ENCODE data around the gene TPRX1. TPM values are rescaled to one million over a fixed set of nuclear protein-coding genes. Genes with fewer than 3 reads are reported as not detected.
"Not testable (repeated sequence)": the region's sequence is repeated elsewhere in the genome, so short reads cannot be mapped to it uniquely, and the experiment has no call there.

TPRX1 gene
- total RNA-seq = not detected

DNA sequence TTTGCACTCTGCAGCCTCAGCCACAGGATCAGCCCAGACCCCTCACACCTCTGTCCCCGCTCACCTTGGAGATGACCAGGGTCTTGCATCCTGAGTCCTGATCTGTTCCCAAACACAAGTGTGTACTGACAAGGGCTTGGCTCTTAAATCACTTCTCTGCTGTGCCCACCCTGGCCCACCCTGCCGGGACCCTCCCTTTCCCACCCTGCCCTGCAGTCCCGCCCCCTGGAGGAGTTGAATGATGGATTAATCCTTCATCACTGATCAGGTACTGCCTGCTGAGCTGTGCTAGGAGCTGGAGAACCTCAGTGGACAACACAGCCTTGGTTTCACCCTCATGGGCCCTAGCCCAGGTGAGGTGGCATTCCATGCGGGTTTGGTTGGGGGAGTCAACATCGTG is at the start of gene TPRX1:
Gene TPRX1, minus strand, starts transcription at position 101 of the 400 bp plus-strand sequence. Its CDS starts 12 bp downstream, at position 89.
- H3K9me3 Mint-ChIP-seq; H3K27ac Mint-ChIP-seq; ATAC-seq (replicated peaks); H3K4me1 Mint-ChIP-seq; H3K36me3 Mint-ChIP-seq (ENCODE audit: low read depth); H3K4me3 Mint-ChIP-seq; H3K27me3 Mint-ChIP-seq: not testable (repeated sequence)

- no peak for ATAC-seq (replicated peaks)
- Mint-ChIP-seq H3K4me3 (no peak overlapping the region), H3K36me3 (ENCODE audit: low read depth) (no peaks in the 10 kb centered on the region)
Measured at GRCh38 chr19:47853003-47853402, 48.7 kb upstream of the TPRX1 start.

DNA sequence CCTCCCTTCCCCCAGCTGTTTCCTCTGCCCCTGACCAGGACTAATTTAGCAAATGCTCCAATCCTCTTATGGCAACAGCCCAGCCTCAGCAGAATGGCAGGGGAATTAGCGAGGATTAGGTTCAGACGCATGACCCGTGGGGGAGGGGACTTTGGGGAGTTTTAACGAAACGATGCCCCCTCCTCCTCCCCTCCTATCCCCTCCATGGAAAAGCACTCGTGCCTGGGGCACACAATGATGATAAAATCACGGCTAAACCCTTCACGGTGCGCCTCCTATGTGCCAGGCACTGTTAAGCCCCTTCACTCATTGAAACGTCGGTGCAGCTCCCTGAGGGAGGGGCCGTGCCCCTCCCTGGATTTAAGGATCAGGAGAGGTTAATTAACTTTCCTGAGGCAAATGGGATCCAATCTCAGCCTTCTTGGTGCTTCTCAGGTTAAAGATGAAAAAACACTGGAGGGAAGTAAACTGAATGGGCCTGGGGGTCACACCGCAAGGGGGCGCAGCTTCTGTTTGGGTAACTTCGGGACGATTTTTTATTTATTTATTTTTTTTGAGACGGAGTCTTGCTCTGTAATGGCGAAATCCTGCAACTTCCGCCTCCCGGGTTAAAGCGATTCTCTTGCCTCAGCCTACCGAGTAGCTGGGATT is 44.6 kb upstream of the TPRX1 start:
- H3K9me3 Mint-ChIP-seq = no peaks in the 10 kb centered on the region
- peaks cover 35% of the 10 kb centered on the region for H3K27me3 Mint-ChIP-seq
- no peak overlapping the region for H3K4me3 Mint-ChIP-seq
- peak overlapping the region; percentile 30 for H3K27ac Mint-ChIP-seq
- H3K4me1 Mint-ChIP-seq = peaks cover 2% of the 10 kb centered on the region
- no peak for ATAC-seq (replicated peaks)
- no peaks in the 10 kb centered on the region for H3K36me3 Mint-ChIP-seq (ENCODE audit: low read depth)

More at GRCh38 chr19:47853003-47853402, 48.7 kb upstream of the TPRX1 start:
- peaks cover 30% of the 10 kb centered on the region for H3K27me3 Mint-ChIP-seq
- no peak overlapping the region for H3K27ac Mint-ChIP-seq
- no peaks in the 10 kb centered on the region for H3K4me1 Mint-ChIP-seq
- H3K9me3 Mint-ChIP-seq = no peaks in the 10 kb centered on the region

- Mint-ChIP-seq H3K27ac (no peak overlapping the region), H3K9me3 (no peaks in the 10 kb centered on the region), H3K36me3 (ENCODE audit: low read depth) (no peaks in the 10 kb centered on the region)
Measured at GRCh38 chr19:47848425-47848822, 44.1 kb upstream of the TPRX1 start.

GRCh38 chr19:47842941-47843340 is 38.6 kb upstream of the TPRX1 start:
- Mint-ChIP-seq H3K27ac (no peak overlapping the region), H3K27me3 (peaks cover 19% of the 10 kb centered on the region), H3K36me3 (ENCODE audit: low read depth) (no peaks in the 10 kb centered on the region), H3K4me3 (no peak overlapping the region), H3K4me1 (peaks cover 5% of the 10 kb centered on the region), H3K9me3 (no peaks in the 10 kb centered on the region)
- no peak for ATAC-seq (replicated peaks)

More at GRCh38 chr19:47848425-47848822, 44.1 kb upstream of the TPRX1 start:
- Mint-ChIP-seq H3K27me3 (peaks cover 34% of the 10 kb centered on the region), H3K4me3 (no peak overlapping the region), H3K4me1 (peaks cover 5% of the 10 kb centered on the region)
- ATAC-seq (replicated peaks) = no peak

DNA sequence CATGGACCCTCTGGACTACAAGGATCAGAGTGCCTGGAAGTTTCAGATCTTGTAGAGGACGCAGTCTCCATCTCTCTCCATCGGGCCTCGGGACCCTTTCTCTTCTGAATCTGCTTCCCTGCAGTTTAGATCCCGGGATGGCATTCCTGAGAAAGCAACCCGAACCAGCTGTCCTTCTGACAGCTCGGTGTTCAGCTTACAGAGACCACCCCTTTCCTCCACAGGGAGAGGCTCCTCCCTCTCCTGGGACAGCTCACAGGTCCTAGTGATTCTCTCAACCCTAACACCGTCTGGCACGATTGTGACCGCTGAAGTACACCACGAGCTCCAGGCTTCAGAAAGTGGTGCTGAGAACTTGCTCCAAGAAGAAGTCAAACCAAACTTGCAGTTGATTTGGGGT is 35.6 kb upstream of the TPRX1 start:
- Mint-ChIP-seq H3K4me1 (peaks cover 5% of the 10 kb centered on the region), H3K9me3 (no peaks in the 10 kb centered on the region), H3K27ac (no peak overlapping the region)

DNA sequence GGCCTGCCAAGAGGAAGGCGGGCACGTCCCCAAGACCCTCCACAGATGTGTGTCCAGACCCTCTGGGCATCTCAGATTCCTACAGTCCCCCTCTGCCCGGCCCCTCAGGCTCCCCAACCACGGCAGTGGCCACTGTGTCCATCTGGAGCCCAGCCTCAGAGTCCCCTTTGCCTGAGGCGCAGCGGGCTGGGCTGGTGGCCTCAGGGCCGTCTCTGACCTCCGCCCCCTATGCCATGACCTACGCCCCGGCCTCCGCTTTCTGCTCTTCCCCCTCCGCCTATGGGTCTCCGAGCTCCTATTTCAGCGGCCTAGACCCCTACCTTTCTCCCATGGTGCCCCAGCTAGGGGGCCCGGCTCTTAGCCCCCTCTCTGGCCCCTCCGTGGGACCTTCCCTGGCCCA is 35.1 kb upstream of the TPRX1 start:
- Mint-ChIP-seq H3K27ac (no peak overlapping the region), H3K36me3 (ENCODE audit: low read depth) (no peaks in the 10 kb centered on the region), H3K27me3 (peaks cover 14% of the 10 kb centered on the region), H3K9me3 (no peaks in the 10 kb centered on the region), H3K4me1 (peaks cover 5% of the 10 kb centered on the region), H3K4me3 (no peak overlapping the region)
- no peak for ATAC-seq (replicated peaks)

More for the DNA sequence above, 35.6 kb upstream of the TPRX1 start:
- no peak for ATAC-seq (replicated peaks)
- no peaks in the 10 kb centered on the region for H3K36me3 Mint-ChIP-seq (ENCODE audit: low read depth)
- H3K4me3 Mint-ChIP-seq = no peak overlapping the region
- peaks cover 14% of the 10 kb centered on the region for H3K27me3 Mint-ChIP-seq

DNA sequence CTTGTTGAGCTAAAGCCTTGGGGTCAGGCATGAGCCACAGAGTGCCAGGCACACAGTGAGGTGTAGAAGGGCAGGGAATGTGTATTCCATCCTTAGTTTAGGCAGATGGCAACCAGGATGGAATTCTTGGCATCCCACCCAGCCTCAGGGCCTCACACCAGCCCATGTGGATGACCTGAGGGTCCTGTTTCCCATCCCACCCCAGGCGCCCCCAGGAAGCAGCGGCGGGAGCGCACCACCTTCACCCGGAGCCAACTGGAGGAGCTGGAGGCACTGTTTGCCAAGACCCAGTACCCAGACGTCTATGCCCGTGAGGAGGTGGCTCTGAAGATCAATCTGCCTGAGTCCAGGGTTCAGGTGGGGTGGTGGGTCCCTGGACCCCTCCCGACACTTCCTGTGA is 31.7 kb upstream of the TPRX1 start:
- ATAC-seq (replicated peaks) = no peak
- Mint-ChIP-seq H3K9me3 (no peaks in the 10 kb centered on the region), H3K36me3 (ENCODE audit: low read depth) (no peaks in the 10 kb centered on the region), H3K4me3 (no peak overlapping the region), H3K27ac (no peak overlapping the region), H3K4me1 (no peaks in the 10 kb centered on the region), H3K27me3 (no peaks in the 10 kb centered on the region)

DNA sequence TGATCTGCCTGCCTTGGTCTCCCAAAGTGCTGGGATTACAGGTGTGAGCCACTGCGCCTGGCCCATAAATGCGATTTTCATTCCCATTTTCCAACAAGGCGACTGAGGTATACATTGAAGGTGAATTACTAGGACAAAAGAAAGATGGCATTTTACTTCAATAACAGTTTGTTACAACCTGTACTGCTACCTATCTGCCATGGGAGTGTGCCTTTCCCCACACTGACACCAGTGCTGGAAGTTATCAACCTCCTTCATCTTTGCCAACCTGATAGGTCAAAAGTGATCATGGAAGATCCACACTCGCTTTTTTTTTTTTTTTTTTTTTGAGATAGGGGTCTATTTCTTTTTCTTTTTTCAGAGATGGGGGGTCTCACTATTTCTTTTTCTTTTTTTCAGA is 28.4 kb upstream of the TPRX1 start:
- Mint-ChIP-seq H3K4me3 (no peak overlapping the region), H3K36me3 (ENCODE audit: low read depth) (no peaks in the 10 kb centered on the region), H3K27me3 (peaks cover 7% of the 10 kb centered on the region), H3K4me1 (no peaks in the 10 kb centered on the region), H3K9me3 (no peaks in the 10 kb centered on the region), H3K27ac (no peak overlapping the region)
- no peak for ATAC-seq (replicated peaks)

DNA sequence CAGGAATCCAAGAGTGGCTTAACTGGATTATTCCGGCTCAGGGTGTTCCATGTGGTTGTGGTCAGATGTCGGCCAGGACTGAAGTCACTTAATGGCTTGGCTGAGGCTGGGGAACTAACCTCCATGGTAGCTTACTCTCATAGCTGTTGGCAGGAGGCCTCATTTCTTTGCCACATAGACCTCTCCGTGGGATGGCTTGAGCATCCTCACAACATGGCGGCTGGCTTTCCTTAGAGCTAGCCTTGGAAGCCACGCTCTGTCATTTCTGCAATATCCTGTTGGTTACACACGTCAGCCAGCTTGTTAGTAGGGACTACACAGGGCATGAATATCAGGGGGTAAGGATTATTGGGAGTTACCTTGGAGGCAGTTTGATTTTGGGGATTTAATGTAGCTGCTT is 22.4 kb upstream of the TPRX1 start:
- H3K4me1 Mint-ChIP-seq = no peaks in the 10 kb centered on the region
- H3K9me3 Mint-ChIP-seq = no peaks in the 10 kb centered on the region
- H3K27me3 Mint-ChIP-seq = peaks cover 19% of the 10 kb centered on the region
- no peaks in the 10 kb centered on the region for H3K36me3 Mint-ChIP-seq (ENCODE audit: low read depth)
- H3K27ac Mint-ChIP-seq = no peak overlapping the region
- no peak for ATAC-seq (replicated peaks)
- H3K4me3 Mint-ChIP-seq = no peak overlapping the region

DNA sequence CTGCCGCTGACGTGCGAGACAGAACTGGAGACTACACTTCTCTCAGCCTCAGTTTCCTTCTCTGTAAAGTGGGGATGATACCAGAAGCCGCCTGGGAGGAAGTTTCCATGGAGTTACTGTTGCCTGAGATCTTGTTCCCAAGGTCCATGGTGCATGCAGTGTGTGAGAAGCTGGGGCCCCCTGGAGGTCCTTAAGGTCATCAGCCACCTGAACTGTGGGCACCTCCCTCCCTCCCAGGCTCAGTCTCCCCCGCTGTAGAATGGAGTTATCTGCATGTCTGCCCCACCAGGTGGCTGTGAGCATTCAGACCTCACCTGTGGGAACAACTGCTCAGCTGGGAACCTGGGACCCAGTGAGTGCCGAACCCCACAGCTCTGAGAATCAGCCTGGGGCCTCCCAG is 20.0 kb upstream of the TPRX1 start:
- Mint-ChIP-seq H3K4me3 (no peak overlapping the region), H3K27me3 (peaks cover 38% of the 10 kb centered on the region), H3K9me3 (no peaks in the 10 kb centered on the region), H3K27ac (no peak overlapping the region), H3K4me1 (no peaks in the 10 kb centered on the region), H3K36me3 (ENCODE audit: low read depth) (no peaks in the 10 kb centered on the region)
- no peak for ATAC-seq (replicated peaks)

DNA sequence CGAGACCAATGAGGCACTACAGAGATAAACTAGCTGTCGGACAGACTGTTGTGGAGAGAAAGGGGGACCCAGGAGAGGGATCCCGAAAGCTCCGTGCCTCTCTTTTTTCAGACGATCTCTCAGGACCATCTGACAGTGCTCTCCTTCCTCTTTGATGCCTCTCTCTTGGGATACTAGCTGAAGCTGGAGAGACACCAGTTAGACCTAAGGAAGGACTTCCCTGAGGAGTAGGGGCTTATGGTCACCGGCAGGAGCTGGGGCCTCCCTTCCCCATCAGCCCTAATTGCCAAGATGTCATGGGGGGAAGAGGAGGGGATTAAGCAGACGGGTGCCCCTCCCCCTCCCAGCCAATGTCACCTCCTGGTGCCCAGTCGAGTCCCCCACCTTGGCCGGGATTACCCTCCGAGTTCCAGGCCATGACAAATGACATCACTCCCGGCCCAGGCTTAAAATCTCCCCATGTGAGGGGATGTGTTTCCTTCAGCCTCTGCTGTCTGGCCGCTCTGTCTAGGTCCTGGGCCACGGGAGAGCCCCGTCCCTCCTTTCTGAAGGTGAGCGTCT is 17.2 kb upstream of the TPRX1 start, which contains the start of gene CRX:
Gene CRX, plus strand, starts transcription at position 478 of the 561 bp plus-strand sequence. CDS start 12,507 bp downstream, outside the sequence.
- Mint-ChIP-seq H3K9me3 (no peaks in the 10 kb centered on the region), H3K4me1 (no peaks in the 10 kb centered on the region), H3K4me3 (no peak within 1 kb of the TSS), H3K27me3 (peaks cover 43% of the 10 kb centered on the region), H3K27ac (no peak within 1 kb of the TSS), H3K36me3 (ENCODE audit: low read depth) (no peaks in the 10 kb centered on the region)
- no peak for ATAC-seq (replicated peaks)

- no peak for ATAC-seq (replicated peaks)
- H3K36me3 Mint-ChIP-seq (ENCODE audit: low read depth) = no peaks in the 10 kb centered on the region
- H3K4me3 Mint-ChIP-seq = peak overlapping the region; percentile 26
- no peaks in the 10 kb centered on the region for H3K4me1 Mint-ChIP-seq
- no peak overlapping the region for H3K27ac Mint-ChIP-seq
- no peaks in the 10 kb centered on the region for H3K9me3 Mint-ChIP-seq
- peaks cover 43% of the 10 kb centered on the region for H3K27me3 Mint-ChIP-seq
Measured at GRCh38 chr19:47820410-47820809, 16.1 kb upstream of the TPRX1 start.

- Mint-ChIP-seq H3K9me3 (no peaks in the 10 kb centered on the region), H3K4me1 (no peaks in the 10 kb centered on the region), H3K4me3 (peak overlapping the region; percentile 26), H3K27ac (no peak overlapping the region), H3K27me3 (peaks cover 43% of the 10 kb centered on the region), H3K36me3 (ENCODE audit: low read depth) (no peaks in the 10 kb centered on the region)
- ATAC-seq (replicated peaks) = no peak
Measured at GRCh38 chr19:47819858-47820257, 15.5 kb upstream of the TPRX1 start.

- H3K9me3 Mint-ChIP-seq; H3K4me1 Mint-ChIP-seq; H3K36me3 Mint-ChIP-seq (ENCODE audit: low read depth); ATAC-seq (replicated peaks); H3K27ac Mint-ChIP-seq; H3K4me3 Mint-ChIP-seq: not testable (repeated sequence)
- H3K27me3 Mint-ChIP-seq = peaks cover 43% of the 10 kb centered on the region
Measured at GRCh38 chr19:47818221-47818620, 13.9 kb upstream of the TPRX1 start.
